PC-9 (cell line): ENCODE measurements around the gene CAPN3.

Experiments
- EZH2 ChIP-seq: fragments of 200-600 bp; sonication (generic); IDR thresholded peaks from 2 replicates; pipeline ENCODE4 v1.8.0; 2017; ENCODE audit warnings: antibody characterized with exemption, low read depth
- TF ChIP-seq, protein P1 (sequence below): fragments of 200-600 bp; sonication (generic); conservative IDR thresholded peaks from 2 replicates; pipeline ENCODE4 v1.6.1; 2017; ENCODE audit warnings: mixed run types, antibody characterized with exemption, mild to moderate bottlenecking, moderate library complexity

DNA sequence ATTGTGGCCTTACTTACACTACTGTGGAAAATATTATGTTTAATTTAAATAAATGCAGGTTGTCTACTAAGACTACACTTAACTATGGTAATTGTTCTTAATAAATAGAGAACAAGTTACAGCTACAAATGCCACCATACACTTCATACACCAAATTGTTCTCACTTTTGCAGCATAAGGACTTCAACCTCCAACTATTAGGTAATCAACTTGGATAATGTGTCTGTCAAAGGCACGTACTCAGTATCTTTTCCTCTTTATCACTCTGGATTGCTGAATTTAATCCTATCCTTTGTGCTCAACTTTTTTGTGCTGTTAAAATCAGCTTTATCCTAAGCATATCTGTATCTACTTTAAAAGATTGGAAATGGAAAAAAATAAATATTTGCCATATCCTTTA lies 44.5 kb upstream of the CAPN3 start:
- TF ChIP-seq, protein P1, sequence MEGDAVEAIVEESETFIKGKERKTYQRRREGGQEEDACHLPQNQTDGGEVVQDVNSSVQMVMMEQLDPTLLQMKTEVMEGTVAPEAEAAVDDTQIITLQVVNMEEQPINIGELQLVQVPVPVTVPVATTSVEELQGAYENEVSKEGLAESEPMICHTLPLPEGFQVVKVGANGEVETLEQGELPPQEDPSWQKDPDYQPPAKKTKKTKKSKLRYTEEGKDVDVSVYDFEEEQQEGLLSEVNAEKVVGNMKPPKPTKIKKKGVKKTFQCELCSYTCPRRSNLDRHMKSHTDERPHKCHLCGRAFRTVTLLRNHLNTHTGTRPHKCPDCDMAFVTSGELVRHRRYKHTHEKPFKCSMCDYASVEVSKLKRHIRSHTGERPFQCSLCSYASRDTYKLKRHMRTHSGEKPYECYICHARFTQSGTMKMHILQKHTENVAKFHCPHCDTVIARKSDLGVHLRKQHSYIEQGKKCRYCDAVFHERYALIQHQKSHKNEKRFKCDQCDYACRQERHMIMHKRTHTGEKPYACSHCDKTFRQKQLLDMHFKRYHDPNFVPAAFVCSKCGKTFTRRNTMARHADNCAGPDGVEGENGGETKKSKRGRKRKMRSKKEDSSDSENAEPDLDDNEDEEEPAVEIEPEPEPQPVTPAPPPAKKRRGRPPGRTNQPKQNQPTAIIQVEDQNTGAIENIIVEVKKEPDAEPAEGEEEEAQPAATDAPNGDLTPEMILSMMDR: no peak
- no peak for TF ChIP-seq EZH2
